ENCODE measurements around the gene GPR82.

DNA sequence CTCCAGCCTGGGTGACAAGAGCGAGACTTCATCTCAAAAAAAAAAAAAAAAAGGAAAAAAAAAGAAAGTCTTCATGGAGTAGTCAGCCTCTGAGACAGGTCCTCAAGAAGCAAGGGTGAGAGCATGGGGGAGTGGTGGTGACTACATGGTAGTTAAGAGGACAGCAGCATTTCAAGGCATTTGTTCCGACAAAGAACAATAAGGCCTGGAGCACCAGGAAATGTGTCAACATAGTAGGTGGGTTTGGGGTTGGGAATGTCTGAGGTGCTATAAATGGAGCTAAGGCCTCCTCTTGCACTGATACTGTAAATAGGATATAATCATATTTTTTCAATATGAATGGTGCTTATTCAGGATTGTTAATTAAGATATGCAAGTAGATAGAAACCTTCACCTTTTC, 34.4 kb downstream of the GPR82 start:
- TF ChIP-seq EP300 (IDR thresholded peaks at IDR 0.05; ENCODE audit: low read depth) (no peak), POLR2AphosphoS5 (IDR thresholded peaks at IDR 0.05) (no peak), POLR2A (IDR thresholded peaks at IDR 0.05) (no peak)
- TF ChIP-seq, protein P1, sequence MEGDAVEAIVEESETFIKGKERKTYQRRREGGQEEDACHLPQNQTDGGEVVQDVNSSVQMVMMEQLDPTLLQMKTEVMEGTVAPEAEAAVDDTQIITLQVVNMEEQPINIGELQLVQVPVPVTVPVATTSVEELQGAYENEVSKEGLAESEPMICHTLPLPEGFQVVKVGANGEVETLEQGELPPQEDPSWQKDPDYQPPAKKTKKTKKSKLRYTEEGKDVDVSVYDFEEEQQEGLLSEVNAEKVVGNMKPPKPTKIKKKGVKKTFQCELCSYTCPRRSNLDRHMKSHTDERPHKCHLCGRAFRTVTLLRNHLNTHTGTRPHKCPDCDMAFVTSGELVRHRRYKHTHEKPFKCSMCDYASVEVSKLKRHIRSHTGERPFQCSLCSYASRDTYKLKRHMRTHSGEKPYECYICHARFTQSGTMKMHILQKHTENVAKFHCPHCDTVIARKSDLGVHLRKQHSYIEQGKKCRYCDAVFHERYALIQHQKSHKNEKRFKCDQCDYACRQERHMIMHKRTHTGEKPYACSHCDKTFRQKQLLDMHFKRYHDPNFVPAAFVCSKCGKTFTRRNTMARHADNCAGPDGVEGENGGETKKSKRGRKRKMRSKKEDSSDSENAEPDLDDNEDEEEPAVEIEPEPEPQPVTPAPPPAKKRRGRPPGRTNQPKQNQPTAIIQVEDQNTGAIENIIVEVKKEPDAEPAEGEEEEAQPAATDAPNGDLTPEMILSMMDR (IDR thresholded peaks at IDR 0.05), result no peak
